ENCODE results near the gene SMAD4.

- TF ChIP-seq, protein P1, sequence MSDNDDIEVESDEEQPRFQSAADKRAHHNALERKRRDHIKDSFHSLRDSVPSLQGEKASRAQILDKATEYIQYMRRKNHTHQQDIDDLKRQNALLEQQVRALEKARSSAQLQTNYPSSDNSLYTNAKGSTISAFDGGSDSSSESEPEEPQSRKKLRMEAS (IDR thresholded peaks at IDR 0.05) = no peak
- TF ChIP-seq EP300 (IDR thresholded peaks at IDR 0.05; ENCODE audit: borderline replicate concordance) = no peak
- no peak for TF ChIP-seq REST (IDR thresholded peaks at IDR 0.05; ENCODE audit: low read depth)
- TF ChIP-seq ZBTB7A (IDR thresholded peaks at IDR 0.05; ENCODE audit: low read depth) = no peak
- no peak for TF ChIP-seq TEAD4 (IDR thresholded peaks at IDR 0.05)
Measured at GRCh38 chr18:51074605-51075004, 44.6 kb downstream of the SMAD4 start.

All from Ishikawa (cell line).